Endothelial cell of hepatic sinusoid (primary cell): ENCODE results near the gene AP4S1.

Source experiments
- in situ Hi-C: cut with HindIII; loops from 2 replicates; pipeline ENCODE4 v1.10.0; 2017; ENCODE audit warnings: low sequenced_read_pairs

AP4S1 gene

DNA sequence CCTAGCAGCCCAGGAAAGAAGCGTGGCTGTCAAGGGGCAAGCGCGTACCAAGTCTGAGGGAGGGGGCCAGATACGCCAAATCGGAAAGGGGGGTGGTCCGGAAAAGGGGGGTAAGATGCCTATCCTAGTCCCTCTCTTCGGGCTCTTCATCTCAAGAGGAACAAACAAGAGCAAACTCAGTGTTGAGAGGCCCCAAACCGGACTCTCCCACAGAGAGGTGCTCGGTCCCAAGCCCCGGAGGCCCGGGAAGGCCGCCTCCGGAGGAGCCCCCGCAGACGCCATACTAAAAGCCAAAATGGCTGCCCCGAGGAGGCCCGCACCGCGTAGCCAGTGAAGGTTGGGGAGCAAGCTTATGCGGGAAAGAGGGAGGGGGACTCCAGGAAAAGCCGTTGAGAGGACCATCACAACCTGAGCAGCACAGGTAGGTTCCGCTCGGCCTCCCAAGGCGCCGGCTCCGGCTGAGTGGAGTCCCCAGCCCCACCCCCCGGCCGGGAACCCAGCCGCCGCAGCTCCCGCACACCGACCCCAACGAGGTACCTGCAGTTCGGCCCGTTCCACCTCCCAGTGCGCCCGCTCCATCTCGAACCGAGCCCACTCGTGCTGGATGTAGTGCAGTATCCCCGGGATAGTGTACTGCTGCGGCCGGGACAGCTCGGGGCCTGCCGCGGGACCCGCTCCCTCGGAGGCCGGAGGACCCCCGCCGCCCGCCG lies at the start of gene AP4S1:
Gene AP4S1, plus strand, starts transcription at position 283 of the 710 bp plus-strand sequence. CDS start 40,548 bp downstream, outside the sequence.
- in situ Hi-C loops: no loop called here

DNA sequence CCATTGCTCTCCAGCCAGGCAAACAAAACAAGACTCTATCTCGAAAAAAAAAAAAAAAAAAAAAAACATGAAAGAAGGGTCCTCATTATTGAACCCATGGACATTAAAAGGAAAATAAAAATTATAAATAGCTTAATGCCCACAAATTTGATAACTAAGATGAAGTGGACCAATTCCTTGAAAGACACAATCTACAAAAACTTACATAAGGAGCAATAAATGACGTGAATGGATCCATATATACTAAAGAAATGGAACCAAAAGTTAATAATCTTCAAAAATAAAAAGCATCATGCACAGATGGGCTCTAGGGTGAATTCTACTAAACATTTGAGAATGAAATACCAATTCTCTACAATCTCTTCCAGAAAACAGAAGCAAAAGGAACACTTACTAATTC lies 47.7 kb upstream of the AP4S1 start:
- in situ Hi-C loops: no loop called here

GRCh38 chr14:30980106-30980704 lies 45.2 kb upstream of the AP4S1 start:
- in situ Hi-C loops: loop anchor here (5.0 kb wide), 1 partner anchor 62 kb away; no protein-coding TSS in a partner anchor

- in situ Hi-C loops: loop anchor here (5.0 kb wide), 1 partner anchor 61 kb away; no protein-coding TSS in a partner anchor
Observed at GRCh38 chr14:30980980-30981379, 44.5 kb upstream of the AP4S1 start.

DNA sequence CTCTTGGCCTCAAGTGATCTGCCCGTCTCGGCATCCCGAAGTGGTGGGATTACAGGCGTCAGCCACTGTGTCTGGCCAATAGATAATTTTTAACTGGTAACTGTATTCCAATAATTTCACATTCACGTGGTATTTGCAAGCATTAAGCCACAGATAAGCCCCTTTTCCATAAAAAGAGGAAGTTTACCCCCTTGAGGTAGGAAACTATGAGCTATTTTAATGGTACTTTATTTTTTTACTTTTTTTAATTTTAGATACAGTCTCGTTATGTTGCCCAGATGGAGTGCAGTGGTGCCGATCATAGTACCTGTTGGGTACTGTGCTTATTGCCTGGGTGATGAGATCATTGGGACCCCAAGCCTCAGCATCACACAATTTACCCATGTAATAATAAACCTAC lies 42.9 kb upstream of the AP4S1 start:
- in situ Hi-C loops: loop anchor here (5.0 kb wide), 1 partner anchor 60 kb away; no protein-coding TSS in a partner anchor

DNA sequence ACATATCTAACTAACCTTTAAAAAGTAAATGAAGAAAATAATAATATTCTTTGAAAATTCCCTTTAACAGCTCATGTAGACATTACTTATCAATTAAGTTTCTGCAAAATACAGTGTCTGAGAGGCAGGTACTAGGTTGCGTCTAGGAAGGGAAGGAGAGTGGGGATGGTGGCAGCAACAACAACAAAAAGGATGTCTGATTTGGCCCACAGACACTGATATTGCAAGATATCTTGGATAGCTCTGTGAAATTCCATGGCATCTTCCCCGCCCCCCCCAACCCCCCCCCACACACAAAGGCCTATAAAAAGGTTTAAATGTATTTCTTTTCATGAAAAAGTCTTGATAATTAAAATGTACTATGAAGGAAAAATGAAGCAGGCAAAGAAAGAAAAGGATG lies 41.6 kb upstream of the AP4S1 start:
- in situ Hi-C loops: loop anchor here (5.0 kb wide), 1 partner anchor 58 kb away; no protein-coding TSS in a partner anchor

DNA sequence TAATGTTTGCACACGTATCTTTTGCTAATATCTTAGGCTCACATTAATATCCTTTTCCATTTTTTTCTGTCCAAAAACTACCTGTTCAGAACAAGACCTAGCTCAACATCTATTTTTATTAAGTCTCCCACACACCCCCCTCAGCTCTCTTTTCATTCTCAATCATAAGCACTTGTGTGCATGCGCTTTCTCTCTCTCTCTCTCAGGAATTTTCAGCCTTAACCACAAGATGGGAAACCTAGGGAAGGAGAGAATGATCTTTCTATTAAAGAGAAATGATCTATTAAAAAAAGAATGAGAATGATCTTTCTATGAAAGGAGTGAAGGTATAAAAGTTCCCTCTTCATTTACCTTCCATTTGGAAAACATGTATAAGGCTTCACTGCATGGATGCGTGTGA lies 39.7 kb upstream of the AP4S1 start:
- in situ Hi-C loops: no loop called here

- in situ Hi-C loops: no loop called here
Observed at GRCh38 chr14:30988509-30988908, 36.9 kb upstream of the AP4S1 start.

- in situ Hi-C loops: no loop called here
Observed at GRCh38 chr14:30990770-30991169, 34.7 kb upstream of the AP4S1 start.

DNA sequence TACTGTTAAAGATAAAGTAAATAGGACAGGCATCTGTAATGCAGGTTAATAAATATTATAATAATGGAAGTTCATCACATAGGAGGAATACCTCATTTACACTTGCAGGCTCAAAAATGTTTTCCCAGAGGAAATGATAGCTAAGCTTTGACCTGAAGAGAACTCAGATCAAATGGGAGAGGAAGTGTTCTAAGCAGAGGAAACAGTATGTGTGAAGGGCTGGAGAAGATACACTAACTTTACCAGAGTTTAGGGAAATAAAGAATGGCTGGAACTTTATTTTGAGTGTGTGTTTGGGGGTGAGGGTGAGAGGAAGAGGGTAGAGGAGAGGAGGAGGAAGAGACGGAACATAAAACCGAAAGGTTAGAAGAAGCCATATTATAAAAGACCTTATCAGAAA lies 34.0 kb upstream of the AP4S1 start:
- in situ Hi-C loops: no loop called here

DNA sequence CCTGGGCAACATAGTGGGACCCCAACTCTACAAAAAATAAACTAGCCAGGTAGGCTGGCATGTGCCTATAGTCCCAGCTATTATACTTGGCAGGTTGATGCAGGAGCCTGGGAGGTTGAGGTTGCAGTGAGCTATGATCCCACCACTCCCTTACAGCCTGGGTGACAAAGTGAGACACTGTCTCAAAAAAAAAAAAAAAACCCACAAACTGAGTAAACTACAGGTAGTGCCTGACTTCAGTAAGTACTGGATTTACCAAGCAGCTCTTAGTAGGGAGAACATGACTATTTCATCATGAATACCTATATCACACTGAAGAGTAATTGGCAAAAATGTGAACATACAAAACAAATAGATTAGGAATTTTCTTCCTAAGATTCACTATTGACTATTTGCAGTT lies 32.4 kb upstream of the AP4S1 start:
- in situ Hi-C loops: no loop called here

GRCh38 chr14:30994681-30995620 lies 30.5 kb upstream of the AP4S1 start:
- in situ Hi-C loops: no loop called here

DNA sequence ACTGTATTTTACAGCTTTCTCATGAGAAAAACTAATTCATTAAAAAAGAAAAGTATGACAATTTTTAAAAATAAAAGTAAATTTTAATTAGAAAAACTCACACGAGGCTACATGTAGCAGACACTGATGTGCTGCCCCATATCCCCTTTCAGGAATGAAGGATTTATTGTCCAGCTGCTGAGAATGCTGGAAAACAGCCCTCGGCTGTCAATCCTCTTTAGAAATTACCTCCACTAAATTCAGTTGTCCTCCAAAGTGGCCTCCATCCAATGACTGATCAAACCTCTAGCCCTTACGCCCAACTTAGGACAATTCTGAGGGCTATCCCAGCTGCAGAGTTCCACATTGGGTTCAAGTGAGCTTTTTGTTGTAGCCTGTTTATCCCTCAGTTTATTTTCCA lies 29.8 kb upstream of the AP4S1 start:
- in situ Hi-C loops: no loop called here

- in situ Hi-C loops: no loop called here
Observed at GRCh38 chr14:30996892-30997659, 28.4 kb upstream of the AP4S1 start.

GRCh38 chr14:30998100-30998706 lies 27.2 kb upstream of the AP4S1 start:
- in situ Hi-C loops: no loop called here

- in situ Hi-C loops: no loop called here
Observed at GRCh38 chr14:30999038-30999773, 26.2 kb upstream of the AP4S1 start.

DNA sequence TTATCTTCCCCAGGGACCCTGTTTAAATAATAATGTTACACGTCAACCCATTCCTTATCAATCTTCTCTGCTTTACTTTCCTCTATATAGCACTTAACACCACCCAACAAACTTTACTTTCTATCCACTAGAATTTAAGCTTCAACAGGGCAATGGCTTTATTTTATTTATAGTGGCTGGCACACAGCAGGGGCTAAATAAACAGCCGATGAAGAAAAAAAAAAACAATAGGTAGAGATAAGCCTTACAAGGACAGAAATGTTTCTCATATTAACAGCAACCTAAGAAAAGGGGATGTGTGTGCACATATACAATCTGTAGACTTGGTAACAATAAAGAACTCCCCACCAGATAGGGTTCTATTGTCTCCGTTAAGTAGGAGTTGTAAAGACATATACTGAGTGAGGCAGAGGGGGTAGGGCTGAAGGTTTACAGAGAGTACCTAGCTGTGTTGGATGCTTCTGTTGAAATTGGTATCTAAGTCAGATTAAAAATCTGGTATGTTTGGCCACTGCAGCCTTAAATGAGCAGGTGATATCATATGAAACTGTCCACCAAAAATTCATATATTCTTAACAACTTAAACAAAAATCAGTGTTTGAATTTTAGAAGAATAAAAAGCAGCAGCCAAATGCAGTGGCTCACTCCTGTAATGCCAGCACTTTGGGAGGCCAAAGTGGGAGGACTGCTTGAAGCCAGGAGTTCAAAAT lies 24.7 kb upstream of the AP4S1 start:
- in situ Hi-C loops: no loop called here

DNA sequence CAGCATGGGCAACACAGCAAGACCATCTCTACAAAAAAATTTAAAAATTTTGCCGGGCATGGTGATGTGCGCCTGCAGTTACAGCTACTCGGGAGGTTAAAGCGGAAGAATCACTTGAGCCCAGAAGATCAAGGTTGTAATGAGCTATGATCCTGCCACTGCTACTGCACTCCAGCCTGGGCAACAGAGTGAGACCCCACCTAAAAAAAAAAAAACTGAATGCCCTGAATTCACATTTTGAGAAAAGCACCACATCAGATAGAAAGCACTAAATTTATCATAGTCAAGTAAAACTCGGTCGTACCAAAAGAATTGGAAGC lies 24.1 kb upstream of the AP4S1 start:
- in situ Hi-C loops: no loop called here

GRCh38 chr14:31003284-31003683 lies 22.2 kb upstream of the AP4S1 start:
- in situ Hi-C loops: no loop called here
